Liver (tissue), 9 donors: ENCODE data around the gene MINK1. TPM values are rescaled to one million over a fixed set of nuclear protein-coding genes. Genes with fewer than 3 reads are reported as not detected.

Source experiments
- DNase-seq: peaks from one replicate; pipeline ENCODE4 v3.0.0-alpha.2; 2017; ENCODE audit warnings: low spot score
- H3K27ac ChIP-seq, 2 donors: one replicate each; pipeline ENCODE4 v1.7.0; 2013; ENCODE audit warnings: inconsistent platforms in 2 of 2, low read length in 2 of 2, control low read depth in 1 of 2, low read depth in 1 of 2, mild to moderate bottlenecking in 1 of 2
- H3K27me3 ChIP-seq, 4 donors: one replicate each; pipeline versions ENCODE4 v1.6.1 to v1.7.0; 2013; ENCODE audit warnings: low read length in 3 of 4, inconsistent platforms in 1 of 4, mild to moderate bottlenecking in 1 of 4, moderate library complexity in 1 of 4; ENCODE audit not compliant: control insufficient read depth in 4 of 4, insufficient read depth in 4 of 4
- H3K36me3 ChIP-seq, 4 donors: one replicate each; pipeline versions ENCODE4 v1.6.1 to v1.7.0; 2013; ENCODE audit warnings: low read length in 3 of 4, mild to moderate bottlenecking in 3 of 4, low read depth in 1 of 4, moderate library complexity in 1 of 4; ENCODE audit not compliant: control insufficient read depth in 4 of 4, insufficient read depth in 3 of 4
- H3K4me1 ChIP-seq, 4 donors: one replicate each; pipeline versions ENCODE4 v1.6.1 to v1.7.0; 2013; ENCODE audit warnings: low read length in 3 of 4, mild to moderate bottlenecking in 3 of 4, moderate library complexity in 1 of 4; ENCODE audit not compliant: control insufficient read depth in 4 of 4, insufficient read depth in 4 of 4
- H3K4me3 ChIP-seq, 3 donors: one replicate each; pipeline versions ENCODE4 v1.6.1 to v1.7.0; 2013; ENCODE audit warnings: low read length in 3 of 3, control low read depth in 1 of 3, low read depth in 1 of 3, mild to moderate bottlenecking in 1 of 3
- H3K9ac ChIP-seq, 2 donors: one replicate each; pipeline ENCODE4 v1.7.0; 2013; ENCODE audit warnings: low read length in 2 of 2, mild to moderate bottlenecking in 2 of 2, moderate library complexity in 2 of 2, control low read depth in 1 of 2, low read depth in 1 of 2
- H3K9me3 ChIP-seq, 4 donors: one replicate each; pipeline versions ENCODE4 v1.6.1 to v1.7.0; 2013; ENCODE audit warnings: low read length in 3 of 4; ENCODE audit not compliant: control insufficient read depth in 4 of 4
- EGR1 ChIP-seq, 2 donors: IDR thresholded peaks; 2 replicates each; pipeline ENCODE4 v1.6.1; 2016 to 2018; ENCODE audit warnings: antibody characterized with exemption in 2 of 2, low read depth in 2 of 2
- HNF4A ChIP-seq, 2 donors: conservative IDR thresholded peaks; 2 replicates each; pipeline ENCODE4 v1.6.1; 2016; ENCODE audit warnings: antibody characterized with exemption in 2 of 2, mild to moderate bottlenecking in 2 of 2
- HNF4G ChIP-seq: IDR thresholded peaks from 2 replicates; pipeline ENCODE4 v1.6.1; 2016; ENCODE audit warnings: antibody characterized with exemption
- JUND ChIP-seq, 2 donors: IDR thresholded peaks; 2 replicates each; pipeline ENCODE4 v1.6.1; 2016; ENCODE audit warnings: antibody characterized with exemption in 2 of 2
- NR2F2 ChIP-seq: IDR thresholded peaks from 2 replicates; pipeline ENCODE4 v1.6.1; 2016; ENCODE audit warnings: antibody characterized with exemption
- RXRA ChIP-seq, 2 donors: IDR thresholded peaks; 2 replicates each; pipeline ENCODE4 v1.6.1; 2017 to 2018; ENCODE audit warnings: antibody characterized with exemption in 2 of 2, mild to moderate bottlenecking in 1 of 2
- SP1 ChIP-seq: IDR thresholded peaks from 2 replicates; pipeline ENCODE4 v1.6.1; 2018; ENCODE audit warnings: antibody characterized with exemption, mild to moderate bottlenecking
- TAF1 ChIP-seq: conservative IDR thresholded peaks from 2 replicates; pipeline ENCODE4 v1.6.1; 2016; ENCODE audit warnings: antibody characterized with exemption, mild to moderate bottlenecking
- ZBTB33 ChIP-seq: IDR thresholded peaks from 2 replicates; pipeline ENCODE4 v1.6.1; 2016; ENCODE audit warnings: antibody characterized with exemption
- WGBS: extraction: QIAGEN DNeasy Blood & Tissue Kit; methylation state at CpG from one replicate; pipeline ENCODE4 v1.1.7; 2013; 5-methylcytosine and 5-hydroxymethylcytosine counted together
- polyA plus RNA-seq, 2 donors: library from polyadenylated mRNA; stranded (reverse) in 1 of 2; unstranded in 1 of 2; fragments of 200-250 nt in 1 of 2; fragments of >200 nt in 1 of 2; fragmentation: Nextera tagmentation in 1 of 2; extraction: Ambion mirVana in 1 of 2; gene quantifications; one replicate each; pipeline versions ENCODE4 v1.2.1 to v1.2.3, GENCODE V29; 2013 to 2015
- total RNA-seq, 2 donors: library from RNA; depleted of rRNA; stranded (reverse); fragments of >200 nt; gene quantifications; one replicate each; pipeline ENCODE4 v1.2.3, GENCODE V29; 2014
- TF ChIP-seq, protein P1 (sequence below): IDR thresholded peaks from 2 replicates; pipeline ENCODE4 v1.6.1; 2016; ENCODE audit warnings: antibody characterized with exemption
- TF ChIP-seq, protein P2 (sequence below): fragments of 150-350 bp; IDR thresholded peaks from 2 replicates; pipeline ENCODE4 v1.5.1; 2017; ENCODE audit warnings: improper control_type of control experiment, low read depth, low read length; ENCODE audit not compliant: missing input control
- TF ChIP-seq, protein P3 (sequence below): IDR thresholded peaks from 2 replicates; pipeline ENCODE4 v1.6.1; 2016; ENCODE audit warnings: antibody characterized with exemption, mild to moderate bottlenecking
- TF ChIP-seq, protein P4 (sequence below): IDR thresholded peaks from 2 replicates; pipeline ENCODE4 v1.6.1; 2016; ENCODE audit warnings: antibody characterized with exemption
- donor health status: healthy.
- donor health status: healthy.
- donor health status: healthy.
- donor health status: healthy.
- donor health status: healthy.

Gene MINK1
- total and polyA plus RNA-seq, 4 donors: 6.9 to 30.6 (median 21.1) TPM

DNA sequence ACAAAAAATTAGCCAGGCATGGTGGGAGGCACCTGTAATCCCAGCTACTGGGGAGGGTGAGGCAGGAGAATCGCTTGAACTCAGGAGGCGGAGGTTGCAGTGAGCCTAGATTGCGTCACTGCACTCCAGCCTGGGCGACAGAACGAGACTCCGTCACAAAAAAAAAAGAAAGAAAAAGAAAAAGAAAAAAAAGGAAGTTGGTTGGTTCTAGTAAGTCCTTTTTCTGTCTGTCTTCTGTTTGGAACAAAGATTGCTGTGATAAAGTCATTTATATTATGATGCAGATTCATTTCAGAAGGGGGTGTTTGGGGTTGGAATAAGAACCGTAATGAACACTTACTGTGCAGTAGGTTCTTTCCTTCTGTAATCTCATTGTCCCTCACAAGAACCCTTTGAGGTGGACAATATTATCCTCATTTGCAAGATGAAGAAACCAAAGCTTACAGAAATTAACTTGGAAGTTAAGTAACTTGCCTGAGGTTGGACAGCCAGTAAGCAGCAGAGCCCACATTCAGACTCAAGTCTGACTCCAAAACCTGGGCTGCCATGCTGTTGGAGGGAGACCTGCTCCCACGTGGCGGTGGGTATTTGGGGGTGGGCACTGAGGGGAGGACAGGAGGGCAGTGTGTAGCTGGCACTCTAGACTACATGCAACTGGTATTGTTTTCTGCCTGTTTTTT is 10.3 kb downstream of the MINK1 start:
- H3K27me3 ChIP-seq: no peaks in the 10 kb centered on the region
- H3K4me1 ChIP-seq: peaks cover 0 to 4% (median 0%) of the 10 kb centered on the region in 4 donors
- TF ChIP-seq HNF4G: no peak
- TF ChIP-seq, protein P1, sequence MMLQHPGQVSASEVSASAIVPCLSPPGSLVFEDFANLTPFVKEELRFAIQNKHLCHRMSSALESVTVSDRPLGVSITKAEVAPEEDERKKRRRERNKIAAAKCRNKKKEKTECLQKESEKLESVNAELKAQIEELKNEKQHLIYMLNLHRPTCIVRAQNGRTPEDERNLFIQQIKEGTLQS: no peak
- TF ChIP-seq NR2F2: no peak
- no peak for TF ChIP-seq RXRA (IDR thresholded peaks at IDR 0.05)
- no peak overlapping the region for H3K27ac ChIP-seq
- no peaks in the 10 kb centered on the region for H3K9me3 ChIP-seq
- 82% methylated on average over 9 of the region's 9 CpGs for WGBS
- DNase-seq: no peak
- no peak overlapping the region for H3K4me3 ChIP-seq
- H3K9ac ChIP-seq: no peak overlapping the region
- H3K36me3 ChIP-seq: no peaks in the 10 kb centered on the region

DNA sequence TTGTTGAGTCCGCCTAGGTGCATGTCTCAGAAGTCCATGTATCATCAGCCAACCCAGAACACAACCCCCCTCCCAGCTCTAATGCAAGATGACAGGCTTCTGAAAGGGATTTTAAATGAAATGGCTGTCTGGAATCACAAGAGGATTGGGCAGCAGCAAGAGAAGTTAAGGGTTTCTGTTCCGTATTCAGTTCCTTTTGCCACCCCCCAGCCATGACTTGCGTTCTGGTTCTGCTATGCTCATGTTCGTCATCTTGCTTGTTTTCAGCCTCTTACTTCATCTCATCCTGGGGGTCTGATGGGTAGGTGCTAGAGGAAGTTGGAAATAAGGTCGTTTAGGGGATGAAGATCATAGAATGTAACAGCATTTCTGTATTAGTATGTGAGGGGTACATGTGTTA is 12.0 kb downstream of the MINK1 start:
- H3K27ac ChIP-seq: no peak overlapping the region
- H3K9me3 ChIP-seq: no peaks in the 10 kb centered on the region
- peaks cover 0 to 4% (median 0%) of the 10 kb centered on the region in 4 donors for H3K4me1 ChIP-seq
- TF ChIP-seq ZBTB33 (no peak), RXRA (IDR thresholded peaks at IDR 0.05) (no peak), NR2F2 (no peak), TAF1 (no peak), HNF4A (conservative IDR thresholded peaks at IDR 0.05) (no peak), JUND (IDR thresholded peaks at IDR 0.05) (no peak), EGR1 (IDR thresholded peaks at IDR 0.05; ENCODE audit: low read depth in 2 of 2) (no peak), SP1 (no peak)
- TF ChIP-seq, protein P1: no peak
- TF ChIP-seq, protein P2, sequence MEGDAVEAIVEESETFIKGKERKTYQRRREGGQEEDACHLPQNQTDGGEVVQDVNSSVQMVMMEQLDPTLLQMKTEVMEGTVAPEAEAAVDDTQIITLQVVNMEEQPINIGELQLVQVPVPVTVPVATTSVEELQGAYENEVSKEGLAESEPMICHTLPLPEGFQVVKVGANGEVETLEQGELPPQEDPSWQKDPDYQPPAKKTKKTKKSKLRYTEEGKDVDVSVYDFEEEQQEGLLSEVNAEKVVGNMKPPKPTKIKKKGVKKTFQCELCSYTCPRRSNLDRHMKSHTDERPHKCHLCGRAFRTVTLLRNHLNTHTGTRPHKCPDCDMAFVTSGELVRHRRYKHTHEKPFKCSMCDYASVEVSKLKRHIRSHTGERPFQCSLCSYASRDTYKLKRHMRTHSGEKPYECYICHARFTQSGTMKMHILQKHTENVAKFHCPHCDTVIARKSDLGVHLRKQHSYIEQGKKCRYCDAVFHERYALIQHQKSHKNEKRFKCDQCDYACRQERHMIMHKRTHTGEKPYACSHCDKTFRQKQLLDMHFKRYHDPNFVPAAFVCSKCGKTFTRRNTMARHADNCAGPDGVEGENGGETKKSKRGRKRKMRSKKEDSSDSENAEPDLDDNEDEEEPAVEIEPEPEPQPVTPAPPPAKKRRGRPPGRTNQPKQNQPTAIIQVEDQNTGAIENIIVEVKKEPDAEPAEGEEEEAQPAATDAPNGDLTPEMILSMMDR: no peak
- TF ChIP-seq, protein P3, sequence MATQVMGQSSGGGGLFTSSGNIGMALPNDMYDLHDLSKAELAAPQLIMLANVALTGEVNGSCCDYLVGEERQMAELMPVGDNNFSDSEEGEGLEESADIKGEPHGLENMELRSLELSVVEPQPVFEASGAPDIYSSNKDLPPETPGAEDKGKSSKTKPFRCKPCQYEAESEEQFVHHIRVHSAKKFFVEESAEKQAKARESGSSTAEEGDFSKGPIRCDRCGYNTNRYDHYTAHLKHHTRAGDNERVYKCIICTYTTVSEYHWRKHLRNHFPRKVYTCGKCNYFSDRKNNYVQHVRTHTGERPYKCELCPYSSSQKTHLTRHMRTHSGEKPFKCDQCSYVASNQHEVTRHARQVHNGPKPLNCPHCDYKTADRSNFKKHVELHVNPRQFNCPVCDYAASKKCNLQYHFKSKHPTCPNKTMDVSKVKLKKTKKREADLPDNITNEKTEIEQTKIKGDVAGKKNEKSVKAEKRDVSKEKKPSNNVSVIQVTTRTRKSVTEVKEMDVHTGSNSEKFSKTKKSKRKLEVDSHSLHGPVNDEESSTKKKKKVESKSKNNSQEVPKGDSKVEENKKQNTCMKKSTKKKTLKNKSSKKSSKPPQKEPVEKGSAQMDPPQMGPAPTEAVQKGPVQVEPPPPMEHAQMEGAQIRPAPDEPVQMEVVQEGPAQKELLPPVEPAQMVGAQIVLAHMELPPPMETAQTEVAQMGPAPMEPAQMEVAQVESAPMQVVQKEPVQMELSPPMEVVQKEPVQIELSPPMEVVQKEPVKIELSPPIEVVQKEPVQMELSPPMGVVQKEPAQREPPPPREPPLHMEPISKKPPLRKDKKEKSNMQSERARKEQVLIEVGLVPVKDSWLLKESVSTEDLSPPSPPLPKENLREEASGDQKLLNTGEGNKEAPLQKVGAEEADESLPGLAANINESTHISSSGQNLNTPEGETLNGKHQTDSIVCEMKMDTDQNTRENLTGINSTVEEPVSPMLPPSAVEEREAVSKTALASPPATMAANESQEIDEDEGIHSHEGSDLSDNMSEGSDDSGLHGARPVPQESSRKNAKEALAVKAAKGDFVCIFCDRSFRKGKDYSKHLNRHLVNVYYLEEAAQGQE: no peak
- TF ChIP-seq, protein P4, sequence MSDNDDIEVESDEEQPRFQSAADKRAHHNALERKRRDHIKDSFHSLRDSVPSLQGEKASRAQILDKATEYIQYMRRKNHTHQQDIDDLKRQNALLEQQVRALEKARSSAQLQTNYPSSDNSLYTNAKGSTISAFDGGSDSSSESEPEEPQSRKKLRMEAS: no peak
- no peak overlapping the region for H3K9ac ChIP-seq
- H3K36me3 ChIP-seq: no peaks in the 10 kb centered on the region
- no peak for DNase-seq
- no peak overlapping the region for H3K4me3 ChIP-seq
- no peaks in the 10 kb centered on the region for H3K27me3 ChIP-seq
- 87% methylated on average over 5 of the region's 5 CpGs for WGBS
